Fibroblast of lung (primary cell): Measurements from ENCODE around the gene OR1I1.

Experiments used
- CTCF ChIP-seq, 2 donors: IDR thresholded peaks in 1 of 2; conservative IDR thresholded peaks in 1 of 2; 1 replicate in 1 of 2; 2 replicates in 1 of 2; pipeline ENCODE4 v1.5.1; 2011 to 2012; ENCODE audit warnings: low read length in 2 of 2, control low read depth in 1 of 2, inconsistent platforms in 1 of 2, low read depth in 1 of 2, mild to moderate bottlenecking in 1 of 2
- EZH2 ChIP-seq: IDR thresholded peaks from 2 replicates; pipeline ENCODE4 v1.5.1; 2012; ENCODE audit warnings: low read length, control low read depth, mild to moderate bottlenecking; ENCODE audit errors: missing control alignments

- TF ChIP-seq CTCF (conservative IDR thresholded peaks at IDR 0.05 in 1 of 2, IDR thresholded peaks at IDR 0.05 in 1 of 2; ENCODE audit: low read depth in 1 of 2, low read length in 2 of 2) (no peak), EZH2 (no peak)
Measured at GRCh38 chr19:15118248-15118647, 36.2 kb downstream of the OR1I1 start.
